Measurements from ENCODE around the gene FHOD3.

GRCh38 chr18:36446059-36446458 is 148.5 kb downstream of the FHOD3 start:
- TF ChIP-seq CTCF (IDR thresholded peaks at IDR 0.05) (no peak), POLR2A (IDR thresholded peaks at IDR 0.05) (no peak)
